ENCODE data around the gene SERINC5. TPM values are rescaled to one million over a fixed set of nuclear protein-coding genes. Genes with fewer than 3 reads are reported as not detected.

SERINC5 gene
- total RNA-seq, 1 experiment from 2014 or later: 128 TPM

GRCh38 chr5:80225934-80226326 is 29.9 kb downstream of the SERINC5 start (continued):
- TF ChIP-seq, protein P1, sequence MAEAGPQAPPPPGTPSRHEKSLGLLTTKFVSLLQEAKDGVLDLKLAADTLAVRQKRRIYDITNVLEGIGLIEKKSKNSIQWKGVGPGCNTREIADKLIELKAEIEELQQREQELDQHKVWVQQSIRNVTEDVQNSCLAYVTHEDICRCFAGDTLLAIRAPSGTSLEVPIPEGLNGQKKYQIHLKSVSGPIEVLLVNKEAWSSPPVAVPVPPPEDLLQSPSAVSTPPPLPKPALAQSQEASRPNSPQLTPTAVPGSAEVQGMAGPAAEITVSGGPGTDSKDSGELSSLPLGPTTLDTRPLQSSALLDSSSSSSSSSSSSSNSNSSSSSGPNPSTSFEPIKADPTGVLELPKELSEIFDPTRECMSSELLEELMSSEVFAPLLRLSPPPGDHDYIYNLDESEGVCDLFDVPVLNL (CRISPR knock-in tag; IDR thresholded peaks at IDR 0.05; ENCODE audit: borderline replicate concordance, low read depth): no peak
- TF ChIP-seq CREM (CRISPR knock-in tag; IDR thresholded peaks at IDR 0.05): no peak
- no peak for TF ChIP-seq ZNF425 (CRISPR knock-in tag; conservative IDR thresholded peaks at IDR 0.05)
- TF ChIP-seq, protein P2, sequence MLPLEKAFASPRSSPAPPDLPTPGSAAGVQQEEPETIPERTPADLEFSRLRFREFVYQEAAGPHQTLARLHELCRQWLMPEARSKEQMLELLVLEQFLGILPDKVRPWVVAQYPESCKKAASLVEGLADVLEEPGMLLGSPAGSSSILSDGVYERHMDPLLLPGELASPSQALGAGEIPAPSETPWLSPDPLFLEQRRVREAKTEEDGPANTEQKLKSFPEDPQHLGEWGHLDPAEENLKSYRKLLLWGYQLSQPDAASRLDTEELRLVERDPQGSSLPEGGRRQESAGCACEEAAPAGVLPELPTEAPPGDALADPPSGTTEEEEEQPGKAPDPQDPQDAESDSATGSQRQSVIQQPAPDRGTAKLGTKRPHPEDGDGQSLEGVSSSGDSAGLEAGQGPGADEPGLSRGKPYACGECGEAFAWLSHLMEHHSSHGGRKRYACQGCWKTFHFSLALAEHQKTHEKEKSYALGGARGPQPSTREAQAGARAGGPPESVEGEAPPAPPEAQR (CRISPR knock-in tag; IDR thresholded peaks at IDR 0.05): no peak
- TF ChIP-seq FOXK1 (CRISPR knock-in tag; IDR thresholded peaks at IDR 0.05): no peak
- TF ChIP-seq ZNF281 (CRISPR knock-in tag; IDR thresholded peaks at IDR 0.05): no peak
- TF ChIP-seq ZNF396 (CRISPR knock-in tag; IDR thresholded peaks at IDR 0.05; ENCODE audit: borderline replicate concordance): no peak
- no peak for TF ChIP-seq ZBTB43 (CRISPR knock-in tag; IDR thresholded peaks at IDR 0.05)
- no peak for TF ChIP-seq ATF2 (CRISPR knock-in tag; IDR thresholded peaks at IDR 0.05; ENCODE audit: borderline replicate concordance, low read depth)
- TF ChIP-seq SMAD3 (CRISPR knock-in tag; IDR thresholded peaks at IDR 0.05; ENCODE audit: borderline replicate concordance): no peak

GRCh38 chr5:80225189-80225933 is 30.5 kb downstream of the SERINC5 start:
- Mint-ChIP-seq H3K4me3 (no peak overlapping the region), H3K4me1 (peaks cover 54% of the 10 kb centered on the region), H3K27ac (peak overlapping the region; percentile 77), H3K9me3 (no peaks in the 10 kb centered on the region), H3K36me3 (peaks cover 15% of the 10 kb centered on the region), H3K27me3 (ENCODE audit: low read depth) (no peaks in the 10 kb centered on the region; the same call in 1 of the 2 replicates)
- ChIA-PET POLR2A (no interaction called here), CTCF (no interaction called here)
- no peak for DNase-seq (ENCODE audit: low spot score)
- ATAC-seq: no peak
- no peak for TF ChIP-seq ZNF396 (CRISPR knock-in tag; IDR thresholded peaks at IDR 0.05; ENCODE audit: borderline replicate concordance)
- TF ChIP-seq, protein P3, sequence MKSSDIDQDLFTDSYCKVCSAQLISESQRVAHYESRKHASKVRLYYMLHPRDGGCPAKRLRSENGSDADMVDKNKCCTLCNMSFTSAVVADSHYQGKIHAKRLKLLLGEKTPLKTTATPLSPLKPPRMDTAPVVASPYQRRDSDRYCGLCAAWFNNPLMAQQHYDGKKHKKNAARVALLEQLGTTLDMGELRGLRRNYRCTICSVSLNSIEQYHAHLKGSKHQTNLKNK (CRISPR knock-in tag; IDR thresholded peaks at IDR 0.05): no peak
- TF ChIP-seq E2F5 (CRISPR knock-in tag; IDR thresholded peaks at IDR 0.05): no peak
- TF ChIP-seq, protein P4, sequence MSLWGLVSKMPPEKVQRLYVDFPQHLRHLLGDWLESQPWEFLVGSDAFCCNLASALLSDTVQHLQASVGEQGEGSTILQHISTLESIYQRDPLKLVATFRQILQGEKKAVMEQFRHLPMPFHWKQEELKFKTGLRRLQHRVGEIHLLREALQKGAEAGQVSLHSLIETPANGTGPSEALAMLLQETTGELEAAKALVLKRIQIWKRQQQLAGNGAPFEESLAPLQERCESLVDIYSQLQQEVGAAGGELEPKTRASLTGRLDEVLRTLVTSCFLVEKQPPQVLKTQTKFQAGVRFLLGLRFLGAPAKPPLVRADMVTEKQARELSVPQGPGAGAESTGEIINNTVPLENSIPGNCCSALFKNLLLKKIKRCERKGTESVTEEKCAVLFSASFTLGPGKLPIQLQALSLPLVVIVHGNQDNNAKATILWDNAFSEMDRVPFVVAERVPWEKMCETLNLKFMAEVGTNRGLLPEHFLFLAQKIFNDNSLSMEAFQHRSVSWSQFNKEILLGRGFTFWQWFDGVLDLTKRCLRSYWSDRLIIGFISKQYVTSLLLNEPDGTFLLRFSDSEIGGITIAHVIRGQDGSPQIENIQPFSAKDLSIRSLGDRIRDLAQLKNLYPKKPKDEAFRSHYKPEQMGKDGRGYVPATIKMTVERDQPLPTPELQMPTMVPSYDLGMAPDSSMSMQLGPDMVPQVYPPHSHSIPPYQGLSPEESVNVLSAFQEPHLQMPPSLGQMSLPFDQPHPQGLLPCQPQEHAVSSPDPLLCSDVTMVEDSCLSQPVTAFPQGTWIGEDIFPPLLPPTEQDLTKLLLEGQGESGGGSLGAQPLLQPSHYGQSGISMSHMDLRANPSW (CRISPR knock-in tag; conservative IDR thresholded peaks at IDR 0.05; ENCODE audit: low read depth): no peak
- TF ChIP-seq, protein P5, sequence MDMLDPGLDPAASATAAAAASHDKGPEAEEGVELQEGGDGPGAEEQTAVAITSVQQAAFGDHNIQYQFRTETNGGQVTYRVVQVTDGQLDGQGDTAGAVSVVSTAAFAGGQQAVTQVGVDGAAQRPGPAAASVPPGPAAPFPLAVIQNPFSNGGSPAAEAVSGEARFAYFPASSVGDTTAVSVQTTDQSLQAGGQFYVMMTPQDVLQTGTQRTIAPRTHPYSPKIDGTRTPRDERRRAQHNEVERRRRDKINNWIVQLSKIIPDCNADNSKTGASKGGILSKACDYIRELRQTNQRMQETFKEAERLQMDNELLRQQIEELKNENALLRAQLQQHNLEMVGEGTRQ (CRISPR knock-in tag; IDR thresholded peaks at IDR 0.05): no peak
- TF ChIP-seq, protein P2 (CRISPR knock-in tag; IDR thresholded peaks at IDR 0.05): no peak
- TF ChIP-seq SOX15 (CRISPR knock-in tag; IDR thresholded peaks at IDR 0.05): no peak
- no peak for TF ChIP-seq ZNF232 (CRISPR knock-in tag; IDR thresholded peaks at IDR 0.05)

Measured in WTC11 (cell line).